HepG2 (cell line): ENCODE data around the gene GTF2F1. TPM values are rescaled to one million over a fixed set of nuclear protein-coding genes. Genes with fewer than 3 reads are reported as not detected.

Experiments used
- AGO2 ChIP-seq: fragments of 200-400 bp; formaldehyde crosslinking; optimal IDR thresholded peaks from 2 replicates; pipeline ENCODE3; 2017; ENCODE audit warnings: mild to moderate bottlenecking, low read depth, low read length, moderate library complexity
- ATF7-NPFF ChIP-seq: sonication (generic); formaldehyde crosslinking; IDR thresholded peaks from 2 replicates; pipeline ENCODE4 v1.8.1; 2023; ENCODE audit warnings: mild to moderate bottlenecking, low read depth, missing genetic modification reagents, moderate library complexity
- BCL6 ChIP-seq: IDR thresholded peaks from 2 replicates; pipeline ENCODE4 v1.6.1; 2016; ENCODE audit warnings: missing genetic modification reagents, missing compliant biosample characterization
- ERF ChIP-seq: IDR thresholded peaks from 2 replicates; pipeline ENCODE4 v1.6.1; 2018; ENCODE audit warnings: missing biosample characterization, missing genetic modification reagents
- HCFC1 ChIP-seq: fragments of 150-350 bp; IDR thresholded peaks from 2 replicates; pipeline ENCODE4 v1.6.1; 2014; ENCODE audit warnings: low read depth, low read length
- KDM5B ChIP-seq: sonication (generic); formaldehyde crosslinking; IDR thresholded peaks from 2 replicates; pipeline ENCODE4 v1.4.0; 2020; ENCODE audit warnings: missing genetic modification reagents, mild to moderate bottlenecking, borderline replicate concordance
- PATZ1 ChIP-seq: sonication (generic); formaldehyde crosslinking; IDR thresholded peaks from 2 replicates; pipeline ENCODE4 v1.4.0; 2020; ENCODE audit warnings: missing genetic modification reagents
- PRMT3 ChIP-seq: sonication (generic); formaldehyde crosslinking; IDR thresholded peaks from 2 replicates; pipeline ENCODE4 v1.8.1; 2022; ENCODE audit warnings: low read depth, mild to moderate bottlenecking, moderate library complexity, missing genetic modification reagents, borderline replicate concordance
- REPIN1 ChIP-seq: sonication (generic); formaldehyde crosslinking; IDR thresholded peaks from 2 replicates; pipeline ENCODE4 v1.8.0; 2022; ENCODE audit warnings: missing genetic modification reagents, low read depth, mild to moderate bottlenecking, borderline replicate concordance
- TCF12 ChIP-seq, 2 experiments: fragments of 450-650 bp in 1 of 2; sonication (generic) in 1 of 2; formaldehyde crosslinking in 1 of 2; IDR thresholded peaks; 2 replicates each; pipeline versions ENCODE4 v1.6.1 to v1.8.0; 2017 to 2022; ENCODE audit warnings: antibody characterized with exemption in 1 of 2, mild to moderate bottlenecking in 1 of 2, missing genetic modification reagents in 1 of 2, moderate library complexity in 1 of 2
- ZBTB46 ChIP-seq: sonication (generic); formaldehyde crosslinking; IDR thresholded peaks from 2 replicates; pipeline ENCODE4 v1.4.0; 2020; ENCODE audit warnings: mild to moderate bottlenecking, missing genetic modification reagents, borderline replicate concordance
- ZBTB7B ChIP-seq: sonication (generic); formaldehyde crosslinking; IDR thresholded peaks from 2 replicates; pipeline ENCODE4 v1.4.0; 2020; ENCODE audit warnings: missing genetic modification reagents
- ZNF256 ChIP-seq: sonication (generic); formaldehyde crosslinking; conservative IDR thresholded peaks from 2 replicates; pipeline ENCODE4 v1.4.0; 2020; ENCODE audit warnings: missing genetic modification reagents
- ZNF30 ChIP-seq: sonication (generic); formaldehyde crosslinking; IDR thresholded peaks from 2 replicates; pipeline ENCODE4 v1.5.0; 2020; ENCODE audit warnings: mild to moderate bottlenecking, missing genetic modification reagents
- ZNF451 ChIP-seq: sonication (generic); formaldehyde crosslinking; IDR thresholded peaks from 2 replicates; pipeline ENCODE4 v1.5.0; 2020; ENCODE audit warnings: mild to moderate bottlenecking, missing genetic modification reagents
- ZNF670 ChIP-seq: sonication (generic); formaldehyde crosslinking; IDR thresholded peaks from 2 replicates; pipeline ENCODE4 v1.8.0; 2022; ENCODE audit warnings: mild to moderate bottlenecking, missing genetic modification reagents, borderline replicate concordance
- polyA plus RNA-seq, 8 experiments: library from polyadenylated mRNA; depleted of rRNA in 3 of 8; stranded (reverse) in 7 of 8; unstranded in 1 of 8; fragments of >200 nt; fragmentation: Illumina TruSeq in 4 of 8; extraction: Trizol in 4 of 8; gene quantifications; 2 replicates each; pipeline versions ENCODE4 v1.2.1 to v1.2.3, GENCODE V29; 2011 to 2016; ENCODE audit warnings: low read depth in 4 of 8, missing spikeins in 1 of 8, mixed read lengths in 1 of 8; ENCODE audit not compliant: insufficient read depth in 1 of 8
- total RNA-seq, 5 experiments: library from RNA; depleted of rRNA; stranded (reverse); fragments of >200 nt; fragmentation: Illumina TruSeq; extraction: Trizol; gene quantifications; 2 replicates each; pipeline ENCODE4 v1.2.3, GENCODE V29; 2016; ENCODE audit warnings: low read depth in 1 of 5
- TF ChIP-seq, protein P1 (sequence below): sonication (generic); formaldehyde crosslinking; IDR thresholded peaks from 2 replicates; pipeline ENCODE4 v1.5.0; 2020; ENCODE audit warnings: missing genetic modification reagents
- TF ChIP-seq, protein P2 (sequence below): sonication (generic); formaldehyde crosslinking; IDR thresholded peaks from 2 replicates; pipeline ENCODE4 v1.9.0; 2021; ENCODE audit warnings: missing genetic modification reagents, borderline replicate concordance
- TF ChIP-seq, protein P3 (sequence below): sonication (generic); formaldehyde crosslinking; conservative IDR thresholded peaks from 2 replicates; pipeline ENCODE4 v1.4.0; 2020; ENCODE audit warnings: missing genetic modification reagents

The GTF2F1 gene
- total and polyA plus RNA-seq, 2 of the 13 experiments (the other 11 are each of a cell fraction or from before 2014, with no cell fraction given): 27.8 to 34.1 TPM

- TF ChIP-seq KDM5B (CRISPR knock-in tag) (peak; percentile 24; the same call in 1 of the 2 replicates), BCL6 (CRISPR knock-in tag) (0 out of 2 replicates have a peak, but pooled peaks have one; percentile 16), REPIN1 (peak; percentile 47; the same call in 1 of the 2 replicates), ZNF256 (CRISPR knock-in tag) (no peak), ZNF670 (CRISPR knock-in tag) (no peak), PATZ1 (no peak), ZNF30 (CRISPR knock-in tag) (no peak), ATF7-NPFF (no peak; the same call in 1 of the 2 replicates), AGO2 (no peak), ZBTB46 (CRISPR knock-in tag) (no peak), ZNF451 (CRISPR knock-in tag) (no peak), HCFC1 (no peak; the same call in 1 of the 2 replicates), PRMT3 (CRISPR knock-in tag) (no peak), ZBTB7B (CRISPR knock-in tag) (no peak), TCF12 (IDR thresholded peaks at IDR 0.05) (no peak), TCF12 (CRISPR knock-in tag; IDR thresholded peaks at IDR 0.05) (no peak), ERF (no peak; the same call in 1 of the 2 replicates)
- TF ChIP-seq, protein P1, sequence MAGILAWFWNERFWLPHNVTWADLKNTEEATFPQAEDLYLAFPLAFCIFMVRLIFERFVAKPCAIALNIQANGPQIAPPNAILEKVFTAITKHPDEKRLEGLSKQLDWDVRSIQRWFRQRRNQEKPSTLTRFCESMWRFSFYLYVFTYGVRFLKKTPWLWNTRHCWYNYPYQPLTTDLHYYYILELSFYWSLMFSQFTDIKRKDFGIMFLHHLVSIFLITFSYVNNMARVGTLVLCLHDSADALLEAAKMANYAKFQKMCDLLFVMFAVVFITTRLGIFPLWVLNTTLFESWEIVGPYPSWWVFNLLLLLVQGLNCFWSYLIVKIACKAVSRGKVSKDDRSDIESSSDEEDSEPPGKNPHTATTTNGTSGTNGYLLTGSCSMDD (CRISPR knock-in tag): no peak
- TF ChIP-seq, protein P2, sequence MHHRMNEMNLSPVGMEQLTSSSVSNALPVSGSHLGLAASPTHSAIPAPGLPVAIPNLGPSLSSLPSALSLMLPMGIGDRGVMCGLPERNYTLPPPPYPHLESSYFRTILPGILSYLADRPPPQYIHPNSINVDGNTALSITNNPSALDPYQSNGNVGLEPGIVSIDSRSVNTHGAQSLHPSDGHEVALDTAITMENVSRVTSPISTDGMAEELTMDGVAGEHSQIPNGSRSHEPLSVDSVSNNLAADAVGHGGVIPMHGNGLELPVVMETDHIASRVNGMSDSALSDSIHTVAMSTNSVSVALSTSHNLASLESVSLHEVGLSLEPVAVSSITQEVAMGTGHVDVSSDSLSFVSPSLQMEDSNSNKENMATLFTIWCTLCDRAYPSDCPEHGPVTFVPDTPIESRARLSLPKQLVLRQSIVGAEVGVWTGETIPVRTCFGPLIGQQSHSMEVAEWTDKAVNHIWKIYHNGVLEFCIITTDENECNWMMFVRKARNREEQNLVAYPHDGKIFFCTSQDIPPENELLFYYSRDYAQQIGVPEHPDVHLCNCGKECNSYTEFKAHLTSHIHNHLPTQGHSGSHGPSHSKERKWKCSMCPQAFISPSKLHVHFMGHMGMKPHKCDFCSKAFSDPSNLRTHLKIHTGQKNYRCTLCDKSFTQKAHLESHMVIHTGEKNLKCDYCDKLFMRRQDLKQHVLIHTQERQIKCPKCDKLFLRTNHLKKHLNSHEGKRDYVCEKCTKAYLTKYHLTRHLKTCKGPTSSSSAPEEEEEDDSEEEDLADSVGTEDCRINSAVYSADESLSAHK (CRISPR knock-in tag): no peak
- TF ChIP-seq, protein P3, sequence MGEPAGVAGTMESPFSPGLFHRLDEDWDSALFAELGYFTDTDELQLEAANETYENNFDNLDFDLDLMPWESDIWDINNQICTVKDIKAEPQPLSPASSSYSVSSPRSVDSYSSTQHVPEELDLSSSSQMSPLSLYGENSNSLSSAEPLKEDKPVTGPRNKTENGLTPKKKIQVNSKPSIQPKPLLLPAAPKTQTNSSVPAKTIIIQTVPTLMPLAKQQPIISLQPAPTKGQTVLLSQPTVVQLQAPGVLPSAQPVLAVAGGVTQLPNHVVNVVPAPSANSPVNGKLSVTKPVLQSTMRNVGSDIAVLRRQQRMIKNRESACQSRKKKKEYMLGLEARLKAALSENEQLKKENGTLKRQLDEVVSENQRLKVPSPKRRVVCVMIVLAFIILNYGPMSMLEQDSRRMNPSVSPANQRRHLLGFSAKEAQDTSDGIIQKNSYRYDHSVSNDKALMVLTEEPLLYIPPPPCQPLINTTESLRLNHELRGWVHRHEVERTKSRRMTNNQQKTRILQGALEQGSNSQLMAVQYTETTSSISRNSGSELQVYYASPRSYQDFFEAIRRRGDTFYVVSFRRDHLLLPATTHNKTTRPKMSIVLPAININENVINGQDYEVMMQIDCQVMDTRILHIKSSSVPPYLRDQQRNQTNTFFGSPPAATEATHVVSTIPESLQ (CRISPR knock-in tag): no peak
These were observed 32.2 kb upstream of the GTF2F1 start (continued) for GRCh38 chr19:6424939-6425731.
